ENCODE results near the gene FYB1. TPM values are rescaled to one million over a fixed set of nuclear protein-coding genes. Genes with fewer than 3 reads are reported as not detected.

Gene FYB1
- total and polyA plus RNA-seq, 9 donors = 1.1 to 12.4 (median 3.6) TPM

DNA sequence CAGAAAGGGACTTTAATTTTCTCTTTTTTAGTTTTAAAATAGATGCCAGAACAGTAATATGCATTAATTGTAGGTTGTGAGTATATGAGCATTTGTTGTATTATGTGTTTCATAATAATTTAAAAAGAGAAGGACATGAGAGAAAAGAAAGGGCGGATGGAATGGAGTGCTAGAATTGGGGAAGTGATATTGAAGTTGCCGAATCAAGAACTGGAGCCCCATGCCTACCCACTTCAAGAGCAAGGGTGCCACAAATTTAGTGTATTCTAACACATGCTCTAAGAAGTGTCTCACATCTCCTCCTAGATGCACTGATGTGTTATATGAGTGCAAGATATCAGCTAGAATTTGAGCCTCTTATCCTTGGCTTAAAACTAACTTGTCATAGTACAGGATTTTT is 43.6 kb upstream of the FYB1 start:
- no peaks in the 10 kb centered on the region for H3K36me3 ChIP-seq
- no peaks in the 10 kb centered on the region for H3K4me1 ChIP-seq (ENCODE audit: insufficient read depth)
- intact Hi-C loops (cut with DNase I) = no loop called here
- no peak overlapping the region for H3K27ac ChIP-seq
- no peak for DNase-seq
- no peaks in the 10 kb centered on the region for H3K9me3 ChIP-seq
- H3K27me3 ChIP-seq = no peaks in the 10 kb centered on the region
- no peak for TF ChIP-seq POLR2A (IDR thresholded peaks at IDR 0.05)
- H3K4me3 ChIP-seq = no peak overlapping the region
- WGBS, 3 donors = 89 to 99% (median 91%) methylated on average over 2 of the region's 2 CpGs

GRCh38 chr5:39260095-39260494 is 40.7 kb upstream of the FYB1 start:
- H3K9me3 ChIP-seq = no peaks in the 10 kb centered on the region
- no peak overlapping the region for H3K27ac ChIP-seq
- H3K4me3 ChIP-seq = no peak overlapping the region
- TF ChIP-seq CTCF (IDR thresholded peaks at IDR 0.05) (no peak), EP300 (IDR thresholded peaks at IDR 0.05) (no peak), POLR2A (IDR thresholded peaks at IDR 0.05) (no peak)
- H3K36me3 ChIP-seq = no peaks in the 10 kb centered on the region
- intact Hi-C loops (cut with DNase I) = no loop called here
- H3K27me3 ChIP-seq = no peaks in the 10 kb centered on the region
- H3K4me1 ChIP-seq (ENCODE audit: insufficient read depth) = no peaks in the 10 kb centered on the region
- DNase-seq = no peak

GRCh38 chr5:39257554-39257953 is 38.2 kb upstream of the FYB1 start:
- intact Hi-C loops (cut with DNase I) = no loop called here
- no peak for DNase-seq
- Histone ChIP-seq H3K4me3 (no peak overlapping the region), H3K36me3 (no peaks in the 10 kb centered on the region), H3K27me3 (no peaks in the 10 kb centered on the region), H3K9me3 (no peaks in the 10 kb centered on the region), H3K4me1 (ENCODE audit: insufficient read depth) (no peaks in the 10 kb centered on the region), H3K27ac (no peak overlapping the region)
- WGBS, 3 donors = 91 to 94% (median 94%) methylated on average over 3 of the region's 3 CpGs
- no peak for TF ChIP-seq EP300 (IDR thresholded peaks at IDR 0.05)
- TF ChIP-seq CTCF (IDR thresholded peaks at IDR 0.05) = no peak
- TF ChIP-seq POLR2A (IDR thresholded peaks at IDR 0.05) = no peak

DNA sequence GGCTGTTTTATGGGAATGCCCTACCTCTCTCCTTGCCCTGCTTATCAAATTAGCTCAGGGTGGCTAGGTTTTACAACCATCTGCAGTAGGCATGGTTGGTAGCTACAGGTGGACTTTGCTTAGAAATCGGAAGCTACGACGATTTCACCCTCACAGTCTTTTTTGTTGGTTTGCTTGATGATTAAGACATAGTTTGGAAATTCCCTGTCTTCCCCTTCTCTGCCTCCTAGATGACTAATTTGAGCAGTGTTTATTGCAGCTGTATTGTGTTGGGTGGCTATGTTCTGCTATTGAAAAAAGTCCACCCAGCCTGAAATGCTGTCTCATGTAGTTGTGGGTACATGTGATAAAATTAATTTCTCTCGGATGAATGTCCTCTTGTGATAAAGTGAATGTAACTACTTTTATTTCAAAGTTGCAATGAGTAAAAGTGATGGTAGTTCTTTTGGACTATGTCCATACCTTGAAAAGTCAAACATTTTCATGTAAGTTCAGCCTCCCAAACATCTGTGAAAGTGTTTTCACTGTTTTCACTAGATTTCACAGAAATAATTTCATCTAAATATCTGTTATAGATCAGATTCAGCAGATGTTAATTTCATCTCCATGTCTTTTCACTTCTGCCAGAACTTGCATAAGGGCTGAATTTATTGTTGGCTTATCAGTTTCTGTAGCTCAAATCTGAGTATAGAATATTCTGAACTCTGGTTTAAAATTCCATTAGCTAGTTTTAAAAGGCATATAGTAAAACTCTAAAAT is 37.3 kb upstream of the FYB1 start:
- WGBS, 3 donors = 60 to 68% (median 66%) methylated on average over 4 of the region's 4 CpGs
- H3K36me3 ChIP-seq = no peaks in the 10 kb centered on the region
- no peak for DNase-seq
- H3K27ac ChIP-seq = no peak overlapping the region
- no peak for TF ChIP-seq CTCF (IDR thresholded peaks at IDR 0.05)
- TF ChIP-seq EP300 (IDR thresholded peaks at IDR 0.05) = no peak
- no peak for TF ChIP-seq POLR2A (IDR thresholded peaks at IDR 0.05)
- no peak overlapping the region for H3K4me3 ChIP-seq
- H3K27me3 ChIP-seq = no peaks in the 10 kb centered on the region
- H3K9me3 ChIP-seq = no peaks in the 10 kb centered on the region
- intact Hi-C loops (cut with DNase I) = no loop called here
- no peaks in the 10 kb centered on the region for H3K4me1 ChIP-seq (ENCODE audit: insufficient read depth)

DNA sequence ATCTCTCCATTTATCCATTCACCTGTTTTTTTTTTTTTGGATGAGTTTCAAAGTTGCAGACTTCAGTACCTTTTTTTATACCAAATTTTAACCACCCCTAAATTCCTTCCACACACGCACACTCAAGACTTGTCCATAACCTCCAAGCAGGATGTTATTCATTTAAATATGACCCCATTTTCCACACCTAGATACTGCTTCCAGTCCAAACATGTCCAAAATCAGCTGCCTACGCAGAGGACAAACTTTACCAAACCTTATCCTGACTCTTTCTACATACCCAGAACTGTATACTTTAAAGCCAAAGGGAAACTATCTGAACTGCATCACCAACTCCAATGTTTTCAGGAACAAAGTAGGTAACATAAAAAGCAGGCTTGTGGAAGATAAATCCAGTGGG is 36.0 kb upstream of the FYB1 start:
- Histone ChIP-seq H3K27me3 (no peaks in the 10 kb centered on the region), H3K9me3 (no peaks in the 10 kb centered on the region), H3K4me3 (no peak overlapping the region), H3K4me1 (ENCODE audit: insufficient read depth) (no peaks in the 10 kb centered on the region), H3K36me3 (no peaks in the 10 kb centered on the region), H3K27ac (no peak overlapping the region)
- TF ChIP-seq CTCF (IDR thresholded peaks at IDR 0.05) = no peak
- TF ChIP-seq POLR2A (IDR thresholded peaks at IDR 0.05) = no peak
- no peak for TF ChIP-seq EP300 (IDR thresholded peaks at IDR 0.05)
- intact Hi-C loops (cut with DNase I) = no loop called here
- 87 to 93% (median 91%) methylated on average over 2 of the region's 2 CpGs for WGBS, 3 donors
- DNase-seq = no peak
